ENCODE data around the gene NECTIN4. TPM values are rescaled to one million over a fixed set of nuclear protein-coding genes. Genes with fewer than 3 reads are reported as not detected.

The NECTIN4 gene
- total and polyA plus RNA-seq, 9 donors = 0.07 to 4.4 (median 0.21) TPM; not detected in 3

GRCh38 chr1:161106431-161106830 lies 17.1 kb upstream of the NECTIN4 start:
- intact Hi-C loops (cut with DNase I) = loop anchor here in 1 of 4 donors (10.0 kb wide), 1 partner anchor 432 kb away; no protein-coding TSS in a partner anchor
- no peak overlapping the region for H3K4me3 ChIP-seq
- H3K4me1 ChIP-seq (ENCODE audit: insufficient read depth) = no peaks in the 10 kb centered on the region
- H3K27me3 ChIP-seq = no peaks in the 10 kb centered on the region
- no peak overlapping the region for H3K27ac ChIP-seq
- no peaks in the 10 kb centered on the region for H3K9me3 ChIP-seq
- H3K36me3 ChIP-seq = no peaks in the 10 kb centered on the region
- TF ChIP-seq POLR2A (IDR thresholded peaks at IDR 0.05) = no peak
- no peak for TF ChIP-seq CTCF (IDR thresholded peaks at IDR 0.05)
- no peak for TF ChIP-seq EP300 (IDR thresholded peaks at IDR 0.05)
- DNase-seq = no peak
- 94 to 95% (median 94%) methylated on average over 1 of the region's 1 CpG for WGBS, 3 donors

- 26 to 28% (median 27%) methylated on average over 2 of the region's 2 CpGs for WGBS, 3 donors
- no peak for DNase-seq
- Histone ChIP-seq H3K27ac (no peak overlapping the region), H3K27me3 (no peaks in the 10 kb centered on the region), H3K36me3 (no peaks in the 10 kb centered on the region), H3K9me3 (no peaks in the 10 kb centered on the region), H3K4me1 (ENCODE audit: insufficient read depth) (peaks cover 8% of the 10 kb centered on the region), H3K4me3 (no peak overlapping the region)
- TF ChIP-seq POLR2A (IDR thresholded peaks at IDR 0.05) (no peak), EP300 (IDR thresholded peaks at IDR 0.05) (no peak), CTCF (IDR thresholded peaks at IDR 0.05) (no peak)
- intact Hi-C loops (cut with DNase I) = loop anchor here in 1 of 4 donors (10.0 kb wide), 1 partner anchor 426 kb away; no protein-coding TSS in a partner anchor
Observed at GRCh38 chr1:161100556-161100955, 11.2 kb upstream of the NECTIN4 start.

GRCh38 chr1:161099090-161099802 lies 9.9 kb upstream of the NECTIN4 start:
- Histone ChIP-seq H3K4me1 (ENCODE audit: insufficient read depth) (peaks cover 8% of the 10 kb centered on the region), H3K27ac (no peak overlapping the region), H3K36me3 (no peaks in the 10 kb centered on the region), H3K4me3 (peak overlapping the region; percentile 48), H3K9me3 (no peaks in the 10 kb centered on the region), H3K27me3 (no peaks in the 10 kb centered on the region)
- 75 to 80% (median 78%) methylated on average over 9 of the region's 9 CpGs for WGBS, 3 donors
- TF ChIP-seq CTCF (IDR thresholded peaks at IDR 0.05) = no peak
- TF ChIP-seq POLR2A (IDR thresholded peaks at IDR 0.05) = no peak
- TF ChIP-seq EP300 (IDR thresholded peaks at IDR 0.05) = no peak
- no peak for DNase-seq
- intact Hi-C loops (cut with DNase I) = loop anchor here (5.0 to 10.0 kb wide), 5 partner anchors 54 to 422 kb away; partner anchors contain the start of gene USF1 (in 2 of the 4)

GRCh38 chr1:161098210-161099068 lies 9.1 kb upstream of the NECTIN4 start, which contains the start of gene KLHDC9:
TSS of gene KLHDC9 (plus strand) at chr1:161098361. CDS start at chr1:161098536, 175 bp downstream.
- intact Hi-C loops (cut with DNase I) = loop anchor here (5.0 to 10.0 kb wide), 5 partner anchors 54 to 421 kb away; partner anchors contain the start of gene USF1 (in 2 of the 4)
- no peaks in the 10 kb centered on the region for H3K9me3 ChIP-seq
- peak; percentile 72 to 83 (median 76) for DNase-seq
- H3K27ac ChIP-seq = peak within 1 kb of the TSS; percentile 15 to 39
- no peaks in the 10 kb centered on the region for H3K27me3 ChIP-seq
- no peak for TF ChIP-seq POLR2A (IDR thresholded peaks at IDR 0.05)
- no peak for TF ChIP-seq CTCF (IDR thresholded peaks at IDR 0.05)
- TF ChIP-seq EP300 (IDR thresholded peaks at IDR 0.05) = no peak
- WGBS, 3 donors = 4 to 7% (median 5%) methylated on average over 55 to 71 of the region's 71 CpGs
- peak within 1 kb of the TSS; percentile 48 for H3K4me3 ChIP-seq
- H3K4me1 ChIP-seq (ENCODE audit: insufficient read depth) = peaks cover 8% of the 10 kb centered on the region
- H3K36me3 ChIP-seq = no peaks in the 10 kb centered on the region
